SK-N-SH (cell line): ENCODE results near the gene GPR89B. TPM values are rescaled to one million over a fixed set of nuclear protein-coding genes. Genes with fewer than 3 reads are reported as not detected.
"Not testable (repeated sequence)": the region's sequence is repeated elsewhere in the genome, so short reads cannot be mapped to it uniquely, and the experiment has no call there.

Experiments used
- CTCF ChIA-PET: fragments of 300-600, 350-600 bp; formaldehyde crosslinking; extraction: SDS; loops from one replicate; lab custom pipeline; 2021; lab: Yijun Ruan, JAX
- POLR2A ChIA-PET: fragments of 350-600 bp; sonication (Branson Sonifier 250); formaldehyde crosslinking; extraction: SDS; loops from one replicate; lab custom pipeline; 2020; ENCODE audit warnings: antibody characterized with exemption, inconsistent platforms; lab: Yijun Ruan, JAX
- DNase-seq: peaks from one replicate; pipeline ENCODE4 v3.0.0; 2012
- H2AFZ ChIP-seq: fragments of 200-600 bp; sonication (generic); 2 replicates; pipeline ENCODE4 v1.8.1; 2016; ENCODE audit warnings: antibody characterized with exemption, mild to moderate bottlenecking, low read depth
- H3F3A ChIP-seq: fragments of 200-600 bp; sonication (generic); replicated peaks from 2 replicates; pipeline ENCODE3; 2016; ENCODE audit warnings: antibody characterized with exemption, mild to moderate bottlenecking; ENCODE audit not compliant: insufficient read depth
- H3K27ac ChIP-seq, 2 experiments: fragments of 200-500 bp in 1 of 2; fragments of 200-600 bp in 1 of 2; sonication (Bioruptor generic) in 1 of 2; sonication (generic), shearing (Covaris generic) in 1 of 2; 2 replicates each; pipeline versions ENCODE4 v1.5.1 to v1.6.1; 2014 to 2016; ENCODE audit warnings: low read depth in 2 of 2, inconsistent platforms in 1 of 2, low read length in 1 of 2, mild to moderate bottlenecking in 1 of 2, mixed read lengths in 1 of 2
- H3K27me3 ChIP-seq: fragments of 200-600 bp; sonication (generic), shearing (Covaris generic); 2 replicates; pipeline ENCODE4 v1.6.1; 2016; ENCODE audit warnings: mixed run types; ENCODE audit not compliant: insufficient read depth
- H3K36me3 ChIP-seq, 2 experiments: fragments of 200-500 bp in 1 of 2; fragments of 200-600 bp in 1 of 2; sonication (Bioruptor generic) in 1 of 2; sonication (generic) in 1 of 2; replicated peaks in 1 of 2; 2 replicates each; pipeline versions ENCODE3 to v1.5.1; 2014 to 2016; ENCODE audit warnings: low read length in 1 of 2, mild to moderate bottlenecking in 1 of 2; ENCODE audit not compliant: insufficient read depth in 2 of 2, control insufficient read depth in 1 of 2
- H3K4me1 ChIP-seq, 2 experiments: fragments of 200-500 bp in 1 of 2; fragments of 200-600 bp in 1 of 2; sonication (Bioruptor generic) in 1 of 2; sonication (generic), shearing (Covaris generic) in 1 of 2; 2 replicates each; pipeline versions ENCODE4 v1.5.1 to v1.6.1; 2014 to 2016; ENCODE audit warnings: low read depth in 1 of 2, low read length in 1 of 2, mixed run types in 1 of 2; ENCODE audit not compliant: insufficient read depth in 2 of 2, control insufficient read depth in 1 of 2
- H3K4me2 ChIP-seq: fragments of 200-600 bp; sonication (generic), shearing (Covaris generic); 2 replicates; pipeline ENCODE4 v1.6.1; 2017; ENCODE audit warnings: mixed run types
- H3K4me3 ChIP-seq, 2 experiments: fragments of 200-500 bp in 1 of 2; fragments of 200-600 bp in 1 of 2; sonication (Bioruptor generic) in 1 of 2; sonication (generic), shearing (Covaris generic) in 1 of 2; 2 replicates each; pipeline versions ENCODE4 v1.5.1 to v1.8.1; 2014 to 2016; ENCODE audit warnings: low read depth in 2 of 2, inconsistent platforms in 1 of 2, low read length in 1 of 2, mild to moderate bottlenecking in 1 of 2, mixed read lengths in 1 of 2, moderate library complexity in 1 of 2
- H3K79me2 ChIP-seq: fragments of 200-600 bp; sonication (generic); 2 replicates; pipeline ENCODE4 v1.8.1; 2017; ENCODE audit warnings: mild to moderate bottlenecking; ENCODE audit not compliant: insufficient read depth
- H3K9ac ChIP-seq: fragments of 200-600 bp; sonication (generic); 2 replicates; pipeline ENCODE4 v1.6.1; 2017; ENCODE audit warnings: mixed run types
- H3K9me2 ChIP-seq: fragments of 200-600 bp; sonication (generic); 2 replicates; pipeline ENCODE4 v1.6.1; 2017; ENCODE audit warnings: mixed run types
- H3K9me3 ChIP-seq: fragments of 200-600 bp; sonication (generic); 2 replicates; pipeline ENCODE4 v1.6.1; 2017; ENCODE audit warnings: mixed run types, mild to moderate bottlenecking, moderate library complexity
- H4K20me1 ChIP-seq: fragments of 200-600 bp; sonication (generic); 2 replicates; pipeline ENCODE4 v1.6.1; 2017; ENCODE audit warnings: mild to moderate bottlenecking, mixed run types; ENCODE audit not compliant: insufficient read depth
- ELF1 ChIP-seq: IDR thresholded peaks from 2 replicates; pipeline ENCODE4 v1.4.0; 2012
- FOXJ3 ChIP-seq: sonication (generic); formaldehyde crosslinking; IDR thresholded peaks from 2 replicates; pipeline ENCODE4 v1.5.1; 2020; ENCODE audit warnings: mild to moderate bottlenecking, missing genetic modification reagents
- MXI1 ChIP-seq: IDR thresholded peaks from 2 replicates; pipeline ENCODE4 v1.6.1; 2012; ENCODE audit warnings: mild to moderate bottlenecking, low read depth, low read length, improper control_type of control experiment
- NRF1 ChIP-seq: IDR thresholded peaks from 2 replicates; pipeline ENCODE4 v1.6.1; 2012; ENCODE audit warnings: low read depth, mild to moderate bottlenecking, low read length
- POLR2AphosphoS5 ChIP-seq: IDR thresholded peaks from 2 replicates; pipeline ENCODE4 v1.6.1; 2012; ENCODE audit warnings: low read depth, low read length
- RCOR1 ChIP-seq: fragments of 150-350 bp; IDR thresholded peaks from 2 replicates; pipeline ENCODE4 v1.6.1; 2017; ENCODE audit warnings: antibody characterized with exemption, low read length
- WGBS: methylation state at CpG from one replicate; pipeline ENCODE4 v1.1.6; 2017; ENCODE audit warnings: low lambda C conversion rate; 5-methylcytosine and 5-hydroxymethylcytosine counted together
- polyA plus RNA-seq, 3 experiments: library from polyadenylated mRNA; depleted of rRNA; stranded (reverse); fragments of >200 nt; gene quantifications; 2 replicates each; pipeline ENCODE4 v1.2.3, GENCODE V29; 2012
- TF ChIP-seq, protein P1 (sequence below): fragments of 200-600 bp; sonication (generic); IDR thresholded peaks from 2 replicates; pipeline ENCODE4 v1.6.1; 2017; ENCODE audit warnings: antibody characterized with exemption, mild to moderate bottlenecking, moderate library complexity
- TF ChIP-seq, protein P2 (sequence below): fragments of 150-350 bp; IDR thresholded peaks from 2 replicates; pipeline ENCODE4 v1.6.1; 2016; ENCODE audit warnings: mild to moderate bottlenecking, low read depth, low read length
- TF ChIP-seq, protein P3 (sequence below): IDR thresholded peaks from 2 replicates; pipeline ENCODE4; 2012

Gene GPR89B
- polyA plus RNA-seq, 1 of the 3 experiments (the other 2 are of a cell fraction), result 6.4 TPM

DNA sequence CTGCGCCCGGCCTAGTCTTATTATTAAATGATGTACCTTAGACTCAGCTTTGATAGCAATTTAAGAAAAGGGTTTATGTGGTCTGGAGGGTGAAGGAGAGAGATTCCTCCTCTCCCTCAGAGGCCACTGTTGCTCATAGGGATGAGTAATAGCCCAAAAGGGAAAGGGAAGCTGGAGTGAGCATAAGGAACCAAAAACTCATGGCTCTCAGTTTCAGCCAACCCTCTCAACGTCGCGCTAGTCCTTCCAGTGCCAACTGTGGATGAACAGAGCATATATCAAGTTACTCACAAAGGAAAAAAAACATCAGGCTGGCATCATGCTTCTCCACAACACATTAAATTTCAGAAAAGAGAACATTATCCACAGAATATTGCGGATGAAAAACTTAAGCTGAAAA is 8.3 kb upstream of the GPR89B start (continued):
- TF ChIP-seq RCOR1 (no peak), FOXJ3 (no peak)

DNA sequence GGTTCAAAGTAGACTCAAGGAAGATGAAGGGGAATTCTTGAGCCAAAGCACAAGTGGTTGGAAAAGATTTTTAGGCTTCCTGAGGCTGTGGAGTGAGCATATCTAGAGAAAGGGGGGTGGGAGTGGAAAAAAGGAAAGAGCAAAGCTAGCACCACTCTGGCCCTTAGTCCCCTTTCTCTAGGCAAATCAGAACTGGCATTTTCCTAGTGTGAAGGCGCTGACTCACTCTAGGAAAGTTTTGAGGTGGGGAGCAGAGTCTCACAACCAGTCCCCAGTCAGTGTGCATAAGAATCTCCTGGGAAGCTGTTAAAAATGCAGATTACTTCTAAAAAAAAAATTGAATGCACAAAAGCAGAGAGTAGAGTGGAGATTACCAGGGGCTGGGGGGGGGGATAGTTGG is 3.4 kb upstream of the GPR89B start:
- H4K20me1 ChIP-seq, result no peaks in the 10 kb centered on the region
- 20% methylated on average over 1 of the region's 1 CpG for WGBS
- CTCF ChIA-PET, result interaction anchor here (2.1 kb wide), 1 partner anchor 32 kb away, joined by 5 read pairs; no protein-coding TSS in a partner anchor

DNA sequence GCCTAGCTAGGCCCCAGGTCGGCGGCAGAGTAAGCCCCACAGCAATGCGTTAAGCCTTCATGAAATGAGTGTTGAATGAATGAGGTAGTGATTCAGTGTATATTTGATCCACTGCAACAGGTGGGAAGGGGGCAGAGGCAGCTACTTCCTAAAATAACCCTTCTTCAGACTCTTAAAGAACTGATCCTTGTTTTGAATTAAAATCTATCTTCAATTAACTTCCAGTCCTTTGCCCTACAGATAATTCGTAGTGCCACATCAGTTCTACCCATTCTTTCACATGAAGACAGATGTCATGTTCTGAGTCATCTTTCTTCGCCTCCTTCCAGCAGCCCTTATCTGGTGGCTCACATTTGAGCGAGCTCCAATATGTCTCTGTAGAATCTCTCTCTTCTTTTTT is 1.0 kb upstream of the GPR89B start:
- H3K4me2 ChIP-seq, H4K20me1 ChIP-seq, POLR2A ChIA-PET, H3K27me3 ChIP-seq, CTCF ChIA-PET, H3K36me3 ChIP-seq, H3F3A ChIP-seq, H3K9ac ChIP-seq, H3K4me1 ChIP-seq, H3K4me3 ChIP-seq, DNase-seq, H3K9me3 ChIP-seq, H3K9me2 ChIP-seq, H2AFZ ChIP-seq, H3K27ac ChIP-seq, H3K79me2 ChIP-seq: not testable (repeated sequence)
- WGBS, result 55% methylated on average over 3 of the region's 6 CpGs

More for the DNA sequence above, 3.4 kb upstream of the GPR89B start:
- H3K79me2 ChIP-seq, result no peaks in the 10 kb centered on the region
- no peak for DNase-seq
- no peak overlapping the region for H3K4me2 ChIP-seq
- H3K9me3 ChIP-seq, result no peaks in the 10 kb centered on the region
- no peaks in the 10 kb centered on the region for H3F3A ChIP-seq
- no peak overlapping the region for H2AFZ ChIP-seq
- no peak overlapping the region for H3K4me3 ChIP-seq
- no peaks in the 10 kb centered on the region for H3K36me3 ChIP-seq
- POLR2A ChIA-PET, result no interaction called here
- H3K27ac ChIP-seq, result no peak overlapping the region
- no peaks in the 10 kb centered on the region for H3K9me2 ChIP-seq
- no peak overlapping the region for H3K9ac ChIP-seq
- TF ChIP-seq MXI1, result no peak
- TF ChIP-seq NRF1, result no peak
- TF ChIP-seq, protein P1, sequence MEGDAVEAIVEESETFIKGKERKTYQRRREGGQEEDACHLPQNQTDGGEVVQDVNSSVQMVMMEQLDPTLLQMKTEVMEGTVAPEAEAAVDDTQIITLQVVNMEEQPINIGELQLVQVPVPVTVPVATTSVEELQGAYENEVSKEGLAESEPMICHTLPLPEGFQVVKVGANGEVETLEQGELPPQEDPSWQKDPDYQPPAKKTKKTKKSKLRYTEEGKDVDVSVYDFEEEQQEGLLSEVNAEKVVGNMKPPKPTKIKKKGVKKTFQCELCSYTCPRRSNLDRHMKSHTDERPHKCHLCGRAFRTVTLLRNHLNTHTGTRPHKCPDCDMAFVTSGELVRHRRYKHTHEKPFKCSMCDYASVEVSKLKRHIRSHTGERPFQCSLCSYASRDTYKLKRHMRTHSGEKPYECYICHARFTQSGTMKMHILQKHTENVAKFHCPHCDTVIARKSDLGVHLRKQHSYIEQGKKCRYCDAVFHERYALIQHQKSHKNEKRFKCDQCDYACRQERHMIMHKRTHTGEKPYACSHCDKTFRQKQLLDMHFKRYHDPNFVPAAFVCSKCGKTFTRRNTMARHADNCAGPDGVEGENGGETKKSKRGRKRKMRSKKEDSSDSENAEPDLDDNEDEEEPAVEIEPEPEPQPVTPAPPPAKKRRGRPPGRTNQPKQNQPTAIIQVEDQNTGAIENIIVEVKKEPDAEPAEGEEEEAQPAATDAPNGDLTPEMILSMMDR, result no peak
- TF ChIP-seq, protein P2, sequence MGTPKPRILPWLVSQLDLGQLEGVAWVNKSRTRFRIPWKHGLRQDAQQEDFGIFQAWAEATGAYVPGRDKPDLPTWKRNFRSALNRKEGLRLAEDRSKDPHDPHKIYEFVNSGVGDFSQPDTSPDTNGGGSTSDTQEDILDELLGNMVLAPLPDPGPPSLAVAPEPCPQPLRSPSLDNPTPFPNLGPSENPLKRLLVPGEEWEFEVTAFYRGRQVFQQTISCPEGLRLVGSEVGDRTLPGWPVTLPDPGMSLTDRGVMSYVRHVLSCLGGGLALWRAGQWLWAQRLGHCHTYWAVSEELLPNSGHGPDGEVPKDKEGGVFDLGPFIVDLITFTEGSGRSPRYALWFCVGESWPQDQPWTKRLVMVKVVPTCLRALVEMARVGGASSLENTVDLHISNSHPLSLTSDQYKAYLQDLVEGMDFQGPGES, result no peak
- TF ChIP-seq, protein P3, sequence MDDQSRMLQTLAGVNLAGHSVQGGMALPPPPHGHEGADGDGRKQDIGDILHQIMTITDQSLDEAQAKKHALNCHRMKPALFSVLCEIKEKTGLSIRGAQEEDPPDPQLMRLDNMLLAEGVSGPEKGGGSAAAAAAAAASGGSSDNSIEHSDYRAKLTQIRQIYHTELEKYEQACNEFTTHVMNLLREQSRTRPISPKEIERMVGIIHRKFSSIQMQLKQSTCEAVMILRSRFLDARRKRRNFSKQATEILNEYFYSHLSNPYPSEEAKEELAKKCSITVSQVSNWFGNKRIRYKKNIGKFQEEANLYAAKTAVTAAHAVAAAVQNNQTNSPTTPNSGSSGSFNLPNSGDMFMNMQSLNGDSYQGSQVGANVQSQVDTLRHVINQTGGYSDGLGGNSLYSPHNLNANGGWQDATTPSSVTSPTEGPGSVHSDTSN, result no peak
- no peak for TF ChIP-seq FOXJ3
- no peak for TF ChIP-seq POLR2AphosphoS5
- TF ChIP-seq ELF1, result no peak
- no peaks in the 10 kb centered on the region for H3K27me3 ChIP-seq
- H3K4me1 ChIP-seq, result no peaks in the 10 kb centered on the region; a peak in 1 of 4 replicates

DNA sequence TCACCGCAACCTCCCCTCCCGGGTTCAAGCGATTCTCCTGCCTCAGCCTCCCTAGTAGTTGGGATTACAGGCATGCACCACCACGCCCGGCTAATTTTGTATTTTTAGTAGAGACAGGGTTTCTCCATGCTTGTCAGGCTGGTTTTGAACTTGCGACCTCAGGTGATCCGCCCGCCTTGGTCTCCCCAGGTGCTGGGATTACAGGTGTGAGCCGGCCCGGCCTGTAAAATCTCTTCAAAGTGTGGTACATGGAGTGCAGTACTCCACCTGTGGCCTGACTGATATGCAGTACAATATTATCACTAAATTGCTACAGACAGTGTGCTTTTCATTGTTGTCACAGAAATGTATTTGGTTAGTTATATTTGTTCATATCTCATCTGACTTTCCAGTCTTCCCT is 531 bp upstream of the GPR89B start:
- H3K9me2 ChIP-seq, H3K27me3 ChIP-seq, H2AFZ ChIP-seq, H3K4me2 ChIP-seq, H3K9me3 ChIP-seq, H3K4me1 ChIP-seq, CTCF ChIA-PET, DNase-seq, H3K36me3 ChIP-seq, H3F3A ChIP-seq, H3K4me3 ChIP-seq, H3K79me2 ChIP-seq, H3K27ac ChIP-seq, H4K20me1 ChIP-seq, POLR2A ChIA-PET, H3K9ac ChIP-seq: not testable (repeated sequence)
- 94% methylated on average over 3 of the region's 10 CpGs for WGBS

DNA sequence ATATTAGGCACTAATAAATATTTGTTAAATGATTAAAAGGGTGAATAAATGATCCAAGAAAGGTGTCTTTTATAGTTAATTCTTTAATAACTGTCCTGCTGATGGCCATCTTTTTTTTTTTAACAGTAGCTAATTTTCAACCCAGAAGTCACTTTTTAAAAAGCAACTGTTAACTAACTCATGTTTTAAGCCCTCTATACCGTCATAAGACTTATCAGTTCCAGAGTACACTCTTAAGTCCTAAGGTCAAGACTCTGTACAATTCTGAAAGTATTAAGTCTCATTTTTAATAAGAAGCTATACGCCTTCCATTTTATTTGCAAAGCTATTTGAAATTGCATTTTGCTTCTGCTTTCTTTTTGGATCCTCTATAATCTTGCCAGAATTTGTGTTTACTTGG is 2.9 kb downstream of the GPR89B start:
- H3F3A ChIP-seq, H3K27ac ChIP-seq, CTCF ChIA-PET, H3K9ac ChIP-seq, H3K36me3 ChIP-seq, H3K79me2 ChIP-seq, H3K9me2 ChIP-seq, H3K4me1 ChIP-seq, H2AFZ ChIP-seq, H3K4me3 ChIP-seq, H4K20me1 ChIP-seq, DNase-seq, H3K27me3 ChIP-seq, H3K9me3 ChIP-seq, H3K4me2 ChIP-seq, POLR2A ChIA-PET: not testable (repeated sequence)
- WGBS, result 92% methylated on average over 2 of the region's 2 CpGs
